HG03097 (cell line): ENCODE measurements around the gene PYCARD.
"Not testable (repeated sequence)": the region's sequence is repeated elsewhere in the genome, so short reads cannot be mapped to it uniquely, and the experiment has no call there.

ENCODE experiments used
- ATAC-seq: cut with Tn5 transposase; IDR thresholded peaks from one replicate; pipeline ENCODE4 v1.9.1; 2021; ENCODE audit not compliant: unreplicated experiment, low FRiP score

Gene PYCARD

GRCh38 chr16:31191697-31192428 lies 10.7 kb downstream of the PYCARD start:
- no peak for ATAC-seq

GRCh38 chr16:31190818-31191444 lies 11.6 kb downstream of the PYCARD start:
- no peak for ATAC-seq

- no peak for ATAC-seq
Measured at GRCh38 chr16:31190061-31190460, 12.5 kb downstream of the PYCARD start.

- ATAC-seq = no peak
Measured at GRCh38 chr16:31189412-31189778, 13.2 kb downstream of the PYCARD start.

- ATAC-seq = no peak
Measured at GRCh38 chr16:31188450-31189411, 13.8 kb downstream of the PYCARD start.

GRCh38 chr16:31187808-31188189 lies 14.8 kb downstream of the PYCARD start:
- no peak for ATAC-seq

- no peak for ATAC-seq
Measured at GRCh38 chr16:31186930-31187807, 15.4 kb downstream of the PYCARD start.

- no peak for ATAC-seq
Measured at GRCh38 chr16:31186176-31186575, 16.4 kb downstream of the PYCARD start.

GRCh38 chr16:31185339-31185738 lies 17.2 kb downstream of the PYCARD start:
- ATAC-seq = no peak

- ATAC-seq = no peak
Measured at GRCh38 chr16:31184888-31185287, 17.7 kb downstream of the PYCARD start.

- no peak for ATAC-seq
Measured at GRCh38 chr16:31183432-31184428, 18.8 kb downstream of the PYCARD start.

- ATAC-seq = no peak
Measured at GRCh38 chr16:31182391-31182790, 20.2 kb downstream of the PYCARD start.

GRCh38 chr16:31181102-31181830 lies 21.3 kb downstream of the PYCARD start:
- no peak for ATAC-seq

GRCh38 chr16:31179747-31180459 lies 22.7 kb downstream of the PYCARD start, which contains the start of gene FUS:
TSS of gene FUS (plus strand) at chr16:31180139. CDS start at chr16:31180215, 76 bp downstream.
- ATAC-seq = peak; percentile 58

- peak; percentile 3 for ATAC-seq
Measured at GRCh38 chr16:31179219-31179746, 23.3 kb downstream of the PYCARD start.

GRCh38 chr16:31177136-31177535 lies 25.4 kb downstream of the PYCARD start:
- no peak for ATAC-seq

- ATAC-seq = not testable (repeated sequence)
Measured at GRCh38 chr16:31170048-31170447, 32.5 kb downstream of the PYCARD start.
